ENCODE measurements around the gene SORCS2. TPM values are rescaled to one million over a fixed set of nuclear protein-coding genes. Genes with fewer than 3 reads are reported as not detected.

SORCS2 gene
- total and polyA plus RNA-seq, 12 donors, result 0.67 to 15.5 (median 1.3) TPM

GRCh38 chr4:7313347-7313811, 121.0 kb downstream of the SORCS2 start:
- H3K9me3 ChIP-seq (replicated peaks in 1 of 3), result no peaks in the 10 kb centered on the region
- no peaks in the 10 kb centered on the region for H3K27me3 ChIP-seq
- H3K4me1 ChIP-seq (replicated peaks in 1 of 2), result no peaks in the 10 kb centered on the region
- 66 to 73% (median 68%) methylated on average over 12 to 14 of the region's 14 CpGs for WGBS, 4 donors
- peak in 3 of 7 donors; percentile 19 to 57 (median 35) for DNase-seq
- H3K27ac ChIP-seq, result peak overlapping the region in 2 of 5 donors; percentile 44 to 74
- H3K4me3 ChIP-seq, result no peak overlapping the region
- no peaks in the 10 kb centered on the region for H3K36me3 ChIP-seq (replicated peaks in 1 of 2)
- TF ChIP-seq CTCF (IDR thresholded peaks at IDR 0.05) (no peak), POLR2A (IDR thresholded peaks at IDR 0.05) (no peak)
- intact Hi-C loops (cut with DNase I), result no loop called here

- TF ChIP-seq POLR2A (IDR thresholded peaks at IDR 0.05), result no peak
- TF ChIP-seq CTCF (IDR thresholded peaks at IDR 0.05), result no peak
- Histone ChIP-seq H3K27ac (peak overlapping the region in 2 of 5 donors; percentile 44 to 74), H3K27me3 (no peaks in the 10 kb centered on the region), H3K4me3 (no peak overlapping the region), H3K36me3 (replicated peaks in 1 of 2) (no peaks in the 10 kb centered on the region), H3K4me1 (replicated peaks in 1 of 2) (no peaks in the 10 kb centered on the region), H3K9me3 (replicated peaks in 1 of 3) (no peaks in the 10 kb centered on the region)
- WGBS, 4 donors, result 86 to 92% (median 90%) methylated on average over 6 to 11 of the region's 11 CpGs
- intact Hi-C loops (cut with DNase I), result no loop called here
- no peak for DNase-seq
These were observed 121.7 kb downstream of the SORCS2 start for GRCh38 chr4:7313991-7314390.

GRCh38 chr4:7315286-7315685, 122.9 kb downstream of the SORCS2 start:
- Histone ChIP-seq H3K4me1 (replicated peaks in 1 of 2) (no peaks in the 10 kb centered on the region), H3K36me3 (replicated peaks in 1 of 2) (no peaks in the 10 kb centered on the region), H3K27me3 (no peaks in the 10 kb centered on the region), H3K4me3 (no peak overlapping the region), H3K27ac (no peak overlapping the region), H3K9me3 (replicated peaks in 1 of 3) (no peaks in the 10 kb centered on the region)
- no peak for TF ChIP-seq CTCF (IDR thresholded peaks at IDR 0.05)
- no peak for TF ChIP-seq POLR2A (IDR thresholded peaks at IDR 0.05)
- DNase-seq, result no peak
- intact Hi-C loops (cut with DNase I), result no loop called here
- WGBS, 4 donors, result 80 to 94% (median 86%) methylated on average over 3 to 4 of the region's 4 CpGs

GRCh38 chr4:7315935-7316334, 123.6 kb downstream of the SORCS2 start:
- intact Hi-C loops (cut with DNase I), result no loop called here
- no peaks in the 10 kb centered on the region for H3K9me3 ChIP-seq (replicated peaks in 1 of 3)
- no peaks in the 10 kb centered on the region for H3K4me1 ChIP-seq (replicated peaks in 1 of 2)
- no peak overlapping the region for H3K27ac ChIP-seq
- H3K36me3 ChIP-seq (replicated peaks in 1 of 2), result no peaks in the 10 kb centered on the region
- DNase-seq, result no peak
- TF ChIP-seq CTCF (IDR thresholded peaks at IDR 0.05) (no peak), POLR2A (IDR thresholded peaks at IDR 0.05) (no peak)
- H3K27me3 ChIP-seq, result no peaks in the 10 kb centered on the region
- WGBS, 4 donors, result 45 to 89% (median 65%) methylated on average over 1 of the region's 1 CpG
- no peak overlapping the region for H3K4me3 ChIP-seq
